Subcutaneous adipose tissue (tissue), 4 donors: ENCODE results near the gene TMEM247. TPM values are rescaled to one million over a fixed set of nuclear protein-coding genes. Genes with fewer than 3 reads are reported as not detected.

Experiments
- total RNA-seq, 4 donors: library from RNA; depleted of rRNA; stranded (reverse); fragments of >200 nt; gene quantifications; one replicate each; pipeline ENCODE4 v1.1.0, GENCODE V29; 2016
- TF ChIP-seq, protein P1 (sequence below): fragments of 450-650 bp; IDR thresholded peaks from one replicate; pipeline ENCODE4 v1.5.1; 2016; ENCODE audit warnings: low read depth, mild to moderate bottlenecking, control low read depth, antibody characterized with exemption, moderate library complexity

TMEM247 gene
- total RNA-seq, 4 donors from 2014 or later, result not detected

DNA sequence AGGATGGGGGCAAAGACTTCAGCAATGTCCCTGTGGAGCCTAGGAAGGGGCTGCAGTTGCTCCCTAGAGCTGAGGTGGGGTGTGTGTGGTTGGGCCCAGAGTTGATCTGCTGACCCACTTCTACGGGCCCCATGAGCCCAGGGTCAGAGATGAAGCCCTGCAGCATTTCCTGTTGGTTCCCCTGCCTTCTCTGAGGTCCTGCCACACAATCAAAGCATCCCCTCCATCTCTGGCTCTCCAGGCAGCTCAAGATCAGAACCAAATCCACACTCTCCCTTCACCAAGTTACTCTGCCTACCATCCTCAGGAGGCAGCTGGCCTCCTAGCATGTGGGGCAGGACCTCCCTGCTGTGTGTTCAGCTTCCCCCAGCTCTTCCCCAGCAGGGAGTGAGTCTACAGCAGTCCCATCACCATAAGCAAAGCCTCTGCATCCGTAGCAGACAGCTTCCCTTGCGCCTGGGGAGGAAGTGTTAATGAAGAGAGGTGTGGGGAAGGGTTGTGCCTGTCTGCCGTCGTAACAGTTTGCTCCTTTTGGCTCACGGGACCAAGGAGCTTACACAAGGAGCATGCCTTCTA lies 26.9 kb downstream of the TMEM247 start:
- TF ChIP-seq, protein P1, sequence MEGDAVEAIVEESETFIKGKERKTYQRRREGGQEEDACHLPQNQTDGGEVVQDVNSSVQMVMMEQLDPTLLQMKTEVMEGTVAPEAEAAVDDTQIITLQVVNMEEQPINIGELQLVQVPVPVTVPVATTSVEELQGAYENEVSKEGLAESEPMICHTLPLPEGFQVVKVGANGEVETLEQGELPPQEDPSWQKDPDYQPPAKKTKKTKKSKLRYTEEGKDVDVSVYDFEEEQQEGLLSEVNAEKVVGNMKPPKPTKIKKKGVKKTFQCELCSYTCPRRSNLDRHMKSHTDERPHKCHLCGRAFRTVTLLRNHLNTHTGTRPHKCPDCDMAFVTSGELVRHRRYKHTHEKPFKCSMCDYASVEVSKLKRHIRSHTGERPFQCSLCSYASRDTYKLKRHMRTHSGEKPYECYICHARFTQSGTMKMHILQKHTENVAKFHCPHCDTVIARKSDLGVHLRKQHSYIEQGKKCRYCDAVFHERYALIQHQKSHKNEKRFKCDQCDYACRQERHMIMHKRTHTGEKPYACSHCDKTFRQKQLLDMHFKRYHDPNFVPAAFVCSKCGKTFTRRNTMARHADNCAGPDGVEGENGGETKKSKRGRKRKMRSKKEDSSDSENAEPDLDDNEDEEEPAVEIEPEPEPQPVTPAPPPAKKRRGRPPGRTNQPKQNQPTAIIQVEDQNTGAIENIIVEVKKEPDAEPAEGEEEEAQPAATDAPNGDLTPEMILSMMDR, result no peak

DNA sequence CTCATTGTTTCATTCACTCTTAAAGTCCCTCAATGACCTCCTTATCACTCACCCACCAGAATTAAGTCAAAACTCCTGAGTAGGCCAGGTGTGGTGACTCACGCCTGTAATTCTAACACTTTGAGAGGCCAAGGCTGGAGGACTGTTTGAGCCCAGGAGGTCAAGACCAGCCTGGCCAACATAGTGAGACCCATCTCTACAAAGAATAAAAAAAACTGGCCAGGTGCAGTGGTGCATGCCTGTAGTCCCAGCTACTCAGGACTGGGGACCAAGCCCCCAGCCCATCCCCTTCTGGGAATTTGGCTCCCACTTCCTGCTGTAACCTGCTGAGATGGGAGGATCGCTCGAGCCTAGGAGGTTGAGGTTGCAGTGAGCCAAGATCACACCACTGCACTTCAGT lies 28.9 kb downstream of the TMEM247 start:
- TF ChIP-seq, protein P1, result no peak

DNA sequence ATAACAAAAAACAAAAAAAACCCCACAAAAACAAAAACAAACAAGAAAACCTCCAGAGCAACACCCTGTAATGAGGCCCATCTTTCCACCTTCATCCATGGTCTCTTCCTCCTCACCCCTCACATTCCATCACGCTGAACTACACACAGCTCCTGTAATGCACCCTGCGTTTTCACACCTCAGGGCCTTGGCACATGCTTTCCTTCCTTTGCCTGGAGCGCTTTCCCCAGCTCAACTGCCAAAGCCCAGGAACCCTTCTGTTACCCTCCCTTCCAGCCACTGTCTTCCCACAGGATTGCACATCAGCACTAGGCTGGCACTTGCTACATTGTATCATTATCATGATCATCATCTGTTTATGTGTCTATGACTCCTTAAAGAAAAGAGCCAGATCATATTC lies 29.4 kb downstream of the TMEM247 start:
- TF ChIP-seq, protein P1, result no peak

DNA sequence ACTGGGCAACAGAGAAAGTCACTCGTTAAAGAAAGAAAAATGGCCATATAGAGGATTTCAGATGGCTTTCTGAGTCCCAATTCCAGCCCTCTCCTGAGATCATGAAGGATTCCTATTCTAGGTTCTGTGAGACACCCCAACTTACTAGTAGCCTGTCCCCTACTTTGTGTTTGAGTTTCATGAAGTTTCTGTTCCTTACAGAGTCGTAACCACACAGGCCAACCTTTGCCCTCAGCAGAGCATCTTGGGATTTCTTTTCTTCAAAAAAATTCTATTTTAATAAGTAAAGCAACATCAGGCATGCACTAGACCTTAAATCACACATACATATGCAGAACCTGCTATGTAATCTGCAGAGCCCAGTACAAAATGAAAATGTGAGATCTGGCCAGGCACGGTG lies 30.4 kb downstream of the TMEM247 start:
- TF ChIP-seq, protein P1, result no peak

DNA sequence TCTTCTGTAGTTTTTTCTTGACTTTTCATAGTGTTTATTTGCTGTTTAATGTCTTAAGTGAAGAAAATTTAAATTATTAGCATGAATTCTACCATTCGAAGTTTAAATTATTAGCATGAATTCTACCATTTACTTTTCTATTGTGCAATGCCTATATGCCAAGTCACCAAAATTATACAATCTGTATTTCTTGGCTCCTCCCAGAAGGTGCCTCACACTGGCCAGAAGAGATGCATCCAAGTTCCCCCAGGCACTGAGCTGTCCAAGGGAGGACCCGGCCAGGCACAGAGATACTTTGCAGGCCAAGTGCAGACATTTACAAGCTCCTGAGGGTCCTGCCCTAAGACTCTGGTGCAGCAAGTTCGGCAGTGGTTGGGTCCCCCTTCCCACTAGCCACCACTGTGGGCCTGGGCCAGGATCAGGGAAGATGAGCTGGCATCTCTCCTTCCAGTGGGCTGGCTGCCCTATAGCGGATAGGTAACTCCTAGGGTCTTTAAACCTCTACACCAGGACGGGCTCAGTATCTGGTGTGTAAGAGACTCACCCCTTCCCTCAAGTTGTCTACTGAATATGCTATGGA lies 31.3 kb downstream of the TMEM247 start:
- TF ChIP-seq, protein P1, result no peak

DNA sequence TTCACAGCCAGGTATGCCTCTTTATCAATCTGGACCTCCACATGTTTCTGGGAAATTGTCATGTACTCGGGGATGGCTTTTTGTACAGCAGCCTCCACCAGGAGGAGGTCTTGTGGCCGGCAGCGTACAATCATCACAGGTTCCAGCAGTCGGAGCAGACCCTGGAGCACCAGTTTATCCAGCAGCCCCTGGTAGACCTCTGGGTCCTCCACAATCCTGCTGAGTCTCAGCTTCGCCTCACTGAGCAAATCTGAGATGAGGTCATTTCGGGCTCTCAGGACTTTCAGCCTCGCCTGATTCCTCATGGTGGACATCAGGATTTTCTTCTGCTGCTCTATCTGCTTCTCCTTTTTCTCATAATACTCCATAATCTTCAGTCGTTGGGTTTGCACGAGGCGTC lies 32.8 kb downstream of the TMEM247 start:
- TF ChIP-seq, protein P1, result no peak

DNA sequence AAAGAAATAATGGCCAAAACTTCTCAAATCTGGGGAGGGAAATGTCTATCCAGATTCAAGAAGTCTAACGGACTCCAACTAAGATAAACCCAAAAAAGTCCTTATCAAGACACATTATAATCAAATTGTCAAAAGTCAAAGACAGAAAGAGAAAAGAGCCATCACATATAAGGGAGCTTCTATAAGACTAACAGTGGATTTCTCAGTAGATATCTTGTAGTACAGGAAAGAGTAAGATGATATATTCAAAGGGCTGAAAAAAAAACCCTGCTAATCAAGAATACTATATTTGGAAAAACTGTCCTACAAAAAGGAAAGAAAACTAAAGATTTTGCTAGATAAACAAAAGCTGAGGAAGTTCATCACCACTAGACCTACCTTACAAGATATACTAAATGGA lies 35.4 kb downstream of the TMEM247 start:
- TF ChIP-seq, protein P1, result no peak
